HG02571 (cell line): Measurements from ENCODE around the gene FADS6.

Experiments used
- ATAC-seq: cut with Tn5 transposase; IDR thresholded peaks from one replicate; pipeline ENCODE4 v1.9.1; 2021; ENCODE audit warnings: mild to moderate bottlenecking, moderate library complexity; ENCODE audit not compliant: unreplicated experiment

FADS6 gene

GRCh38 chr17:74892974-74893911 lies at the start of gene FADS6:
TSS of gene FADS6 (minus strand) at chr17:74893633. CDS start at chr17:74893595, 38 bp downstream.
- no peak for ATAC-seq

- no peak for ATAC-seq
Measured at GRCh38 chr17:74941128-74941725, 47.8 kb upstream of the FADS6 start.

GRCh38 chr17:74939534-74939933 lies 46.1 kb upstream of the FADS6 start:
- no peak for ATAC-seq

- ATAC-seq: no peak
Measured at GRCh38 chr17:74938194-74938950, 44.9 kb upstream of the FADS6 start.

GRCh38 chr17:74937064-74938051 lies 43.9 kb upstream of the FADS6 start:
- no peak for ATAC-seq

GRCh38 chr17:74936470-74936799 lies 43.0 kb upstream of the FADS6 start:
- ATAC-seq: no peak

- no peak for ATAC-seq
Measured at GRCh38 chr17:74935585-74936469, 42.4 kb upstream of the FADS6 start, which contains the start of gene OTOP3. TSS of gene OTOP3 (plus strand) at chr17:74935898. CDS start at chr17:74935922, 24 bp downstream.

- ATAC-seq: no peak
Measured at GRCh38 chr17:74935048-74935447, 41.6 kb upstream of the FADS6 start.

- no peak for ATAC-seq
Measured at GRCh38 chr17:74930535-74931036, 37.2 kb upstream of the FADS6 start.

GRCh38 chr17:74928786-74929185 lies 35.4 kb upstream of the FADS6 start:
- ATAC-seq: no peak

- ATAC-seq: no peak
Measured at GRCh38 chr17:74925242-74925641, 31.8 kb upstream of the FADS6 start.

- no peak for ATAC-seq
Measured at GRCh38 chr17:74924250-74924948, 31.0 kb upstream of the FADS6 start, which contains the start of gene OTOP2. TSS of gene OTOP2 (plus strand) at chr17:74924273. CDS start at chr17:74924633, 360 bp downstream.

GRCh38 chr17:74923538-74924249 lies 30.3 kb upstream of the FADS6 start:
- peak; percentile 48 for ATAC-seq

- ATAC-seq: no peak
Measured at GRCh38 chr17:74922694-74923537, 29.5 kb upstream of the FADS6 start, which contains the start of gene USH1G. TSS of gene USH1G (minus strand) at chr17:74923255. CDS start at chr17:74923073, 182 bp downstream.

- no peak for ATAC-seq
Measured at GRCh38 chr17:74922172-74922571, 28.7 kb upstream of the FADS6 start.

GRCh38 chr17:74921769-74922168 lies 28.3 kb upstream of the FADS6 start:
- ATAC-seq: no peak
